ENCODE results near the gene DVL2.
A peak's percentile ranks its signal among the peaks of the same experiment; 100 is the strongest.

DVL2 gene

DNA sequence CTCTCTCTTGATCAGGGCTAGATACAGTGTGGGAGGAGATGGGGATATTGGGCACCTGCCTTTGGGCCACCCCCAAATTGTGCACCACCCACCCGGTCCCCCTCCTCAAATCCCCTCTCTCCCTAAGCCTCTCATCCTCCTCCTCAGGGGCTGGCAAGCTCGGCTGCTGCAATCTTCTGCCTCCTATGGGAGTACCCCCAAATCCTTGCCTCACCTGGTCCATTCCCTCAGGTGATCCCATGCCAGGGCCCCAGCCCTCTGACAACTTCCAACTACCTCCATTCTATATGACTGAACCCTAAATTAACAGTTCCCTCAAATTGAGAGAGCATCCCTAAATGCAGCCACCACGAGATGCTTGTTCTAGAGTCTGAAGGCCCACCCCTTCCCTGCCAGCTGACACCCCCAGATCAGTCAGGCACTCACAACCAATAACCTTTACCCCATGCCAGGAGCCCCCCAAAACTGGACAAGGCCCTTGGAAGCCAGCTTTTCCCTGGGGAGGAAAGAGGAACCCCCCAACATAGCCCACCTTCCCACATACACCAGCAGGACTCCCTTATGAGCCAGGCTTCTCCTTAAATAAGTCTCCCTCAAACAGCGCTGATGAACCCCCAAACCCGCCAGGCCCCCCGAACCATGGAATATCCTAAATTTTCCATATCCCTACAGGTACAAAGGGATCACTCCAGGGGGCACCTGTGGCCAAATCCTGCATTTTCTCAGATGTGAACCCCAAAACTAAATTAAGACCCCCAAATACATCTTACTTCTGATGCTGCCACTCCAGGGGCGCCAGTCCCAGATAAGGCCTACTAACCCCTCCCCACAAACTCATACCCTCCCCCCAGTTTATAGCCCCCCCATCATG is 17.8 kb downstream of the DVL2 start:
- H3K27me3 ChIP-seq (ENCODE audit: insufficient read depth, poor library complexity, severe bottlenecking) = no peaks in the 10 kb centered on the region
- H3K4me3 ChIP-seq (replicated peaks; ENCODE audit: insufficient read depth, low read length) = peak overlapping the region; percentile 36
- H3K27ac ChIP-seq (replicated peaks) = no peak overlapping the region
- no peak for DNase-seq (ENCODE audit: low read depth in 1 of 2, low spot score in 1 of 2)
- TF ChIP-seq POLR2AphosphoS5 (IDR thresholded peaks at IDR 0.05; ENCODE audit: low read depth) (no peak), GABPA (IDR thresholded peaks at IDR 0.05; ENCODE audit: low read depth) (no peak), SPI1 (IDR thresholded peaks at IDR 0.05; ENCODE audit: borderline replicate concordance, low read depth) (no peak)
- TF ChIP-seq, protein P1, sequence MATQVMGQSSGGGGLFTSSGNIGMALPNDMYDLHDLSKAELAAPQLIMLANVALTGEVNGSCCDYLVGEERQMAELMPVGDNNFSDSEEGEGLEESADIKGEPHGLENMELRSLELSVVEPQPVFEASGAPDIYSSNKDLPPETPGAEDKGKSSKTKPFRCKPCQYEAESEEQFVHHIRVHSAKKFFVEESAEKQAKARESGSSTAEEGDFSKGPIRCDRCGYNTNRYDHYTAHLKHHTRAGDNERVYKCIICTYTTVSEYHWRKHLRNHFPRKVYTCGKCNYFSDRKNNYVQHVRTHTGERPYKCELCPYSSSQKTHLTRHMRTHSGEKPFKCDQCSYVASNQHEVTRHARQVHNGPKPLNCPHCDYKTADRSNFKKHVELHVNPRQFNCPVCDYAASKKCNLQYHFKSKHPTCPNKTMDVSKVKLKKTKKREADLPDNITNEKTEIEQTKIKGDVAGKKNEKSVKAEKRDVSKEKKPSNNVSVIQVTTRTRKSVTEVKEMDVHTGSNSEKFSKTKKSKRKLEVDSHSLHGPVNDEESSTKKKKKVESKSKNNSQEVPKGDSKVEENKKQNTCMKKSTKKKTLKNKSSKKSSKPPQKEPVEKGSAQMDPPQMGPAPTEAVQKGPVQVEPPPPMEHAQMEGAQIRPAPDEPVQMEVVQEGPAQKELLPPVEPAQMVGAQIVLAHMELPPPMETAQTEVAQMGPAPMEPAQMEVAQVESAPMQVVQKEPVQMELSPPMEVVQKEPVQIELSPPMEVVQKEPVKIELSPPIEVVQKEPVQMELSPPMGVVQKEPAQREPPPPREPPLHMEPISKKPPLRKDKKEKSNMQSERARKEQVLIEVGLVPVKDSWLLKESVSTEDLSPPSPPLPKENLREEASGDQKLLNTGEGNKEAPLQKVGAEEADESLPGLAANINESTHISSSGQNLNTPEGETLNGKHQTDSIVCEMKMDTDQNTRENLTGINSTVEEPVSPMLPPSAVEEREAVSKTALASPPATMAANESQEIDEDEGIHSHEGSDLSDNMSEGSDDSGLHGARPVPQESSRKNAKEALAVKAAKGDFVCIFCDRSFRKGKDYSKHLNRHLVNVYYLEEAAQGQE (IDR thresholded peaks at IDR 0.05; ENCODE audit: insufficient replicate concordance, low read depth) = no peak
- TF ChIP-seq, protein P2, sequence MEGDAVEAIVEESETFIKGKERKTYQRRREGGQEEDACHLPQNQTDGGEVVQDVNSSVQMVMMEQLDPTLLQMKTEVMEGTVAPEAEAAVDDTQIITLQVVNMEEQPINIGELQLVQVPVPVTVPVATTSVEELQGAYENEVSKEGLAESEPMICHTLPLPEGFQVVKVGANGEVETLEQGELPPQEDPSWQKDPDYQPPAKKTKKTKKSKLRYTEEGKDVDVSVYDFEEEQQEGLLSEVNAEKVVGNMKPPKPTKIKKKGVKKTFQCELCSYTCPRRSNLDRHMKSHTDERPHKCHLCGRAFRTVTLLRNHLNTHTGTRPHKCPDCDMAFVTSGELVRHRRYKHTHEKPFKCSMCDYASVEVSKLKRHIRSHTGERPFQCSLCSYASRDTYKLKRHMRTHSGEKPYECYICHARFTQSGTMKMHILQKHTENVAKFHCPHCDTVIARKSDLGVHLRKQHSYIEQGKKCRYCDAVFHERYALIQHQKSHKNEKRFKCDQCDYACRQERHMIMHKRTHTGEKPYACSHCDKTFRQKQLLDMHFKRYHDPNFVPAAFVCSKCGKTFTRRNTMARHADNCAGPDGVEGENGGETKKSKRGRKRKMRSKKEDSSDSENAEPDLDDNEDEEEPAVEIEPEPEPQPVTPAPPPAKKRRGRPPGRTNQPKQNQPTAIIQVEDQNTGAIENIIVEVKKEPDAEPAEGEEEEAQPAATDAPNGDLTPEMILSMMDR (IDR thresholded peaks at IDR 0.05; ENCODE audit: insufficient read depth, low read length) = no peak

DNA sequence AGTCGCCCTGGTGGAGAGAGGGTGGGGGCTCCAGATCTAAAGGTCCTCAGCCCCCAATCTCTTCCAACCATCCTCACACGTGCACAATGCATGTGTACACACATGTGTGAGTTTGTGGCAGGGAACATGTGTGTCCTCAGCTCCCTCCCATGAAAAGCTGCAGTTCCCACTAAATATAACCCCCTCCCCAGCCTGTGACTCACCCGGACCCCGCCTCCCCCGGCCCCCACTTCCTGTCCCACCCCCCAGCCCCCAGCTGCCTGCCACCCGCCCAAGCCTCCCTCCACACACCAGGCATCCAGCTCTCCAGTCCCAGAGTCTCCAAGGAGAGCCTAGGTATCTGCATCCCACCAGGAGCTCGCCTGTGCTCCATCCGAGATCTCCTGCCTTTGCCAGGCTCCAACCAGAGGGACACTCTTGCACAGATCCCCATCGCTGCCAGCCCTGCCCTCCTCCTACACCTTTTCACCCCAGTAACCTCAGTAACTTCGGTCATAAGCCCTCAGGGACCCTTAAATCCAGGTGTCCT is 18.6 kb downstream of the DVL2 start:
- TF ChIP-seq, protein P2 (IDR thresholded peaks at IDR 0.05; ENCODE audit: insufficient read depth, low read length) = no peak
- TF ChIP-seq GABPA (IDR thresholded peaks at IDR 0.05; ENCODE audit: low read depth) (no peak), POLR2AphosphoS5 (IDR thresholded peaks at IDR 0.05; ENCODE audit: low read depth) (no peak), SPI1 (IDR thresholded peaks at IDR 0.05; ENCODE audit: borderline replicate concordance, low read depth) (no peak)
- TF ChIP-seq, protein P1 (IDR thresholded peaks at IDR 0.05; ENCODE audit: insufficient replicate concordance, low read depth) = no peak
- Histone ChIP-seq H3K27me3 (ENCODE audit: insufficient read depth, poor library complexity, severe bottlenecking) (no peaks in the 10 kb centered on the region), H3K27ac (replicated peaks) (no peak overlapping the region), H3K4me3 (replicated peaks; ENCODE audit: insufficient read depth, low read length) (no peak overlapping the region)
- DNase-seq (ENCODE audit: low read depth in 1 of 2, low spot score in 1 of 2) = no peak

DNA sequence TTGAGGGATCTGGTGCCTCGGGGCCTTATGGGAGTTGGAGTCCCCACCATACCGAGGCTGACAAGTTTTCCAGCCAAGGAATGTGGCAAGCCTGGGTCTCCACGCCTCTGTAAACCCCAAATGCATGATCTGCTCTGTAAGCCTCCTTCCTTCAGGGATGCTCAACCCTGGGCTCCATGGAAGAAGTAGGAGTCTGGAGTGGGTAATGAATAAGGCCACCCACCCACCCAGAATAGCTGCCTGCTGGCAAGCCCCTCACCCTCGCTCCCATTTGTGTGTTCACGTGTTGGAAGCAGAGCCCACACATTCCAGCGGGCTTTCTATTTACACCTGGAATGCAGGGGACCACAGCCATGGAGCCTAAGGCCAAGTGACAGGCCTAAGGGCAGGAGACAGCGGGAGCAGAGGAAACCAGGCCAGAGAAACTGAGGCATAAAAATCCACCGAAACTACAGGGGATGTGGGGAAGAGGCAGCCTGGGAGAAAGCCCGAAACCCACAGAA is 19.1 kb downstream of the DVL2 start:
- H3K27me3 ChIP-seq (ENCODE audit: insufficient read depth, poor library complexity, severe bottlenecking) = no peaks in the 10 kb centered on the region
- no peak overlapping the region; the same call in 1 of the 2 replicates for H3K4me3 ChIP-seq (replicated peaks; ENCODE audit: insufficient read depth, low read length)
- TF ChIP-seq SPI1 (IDR thresholded peaks at IDR 0.05; ENCODE audit: borderline replicate concordance, low read depth) = no peak
- no peak for TF ChIP-seq POLR2AphosphoS5 (IDR thresholded peaks at IDR 0.05; ENCODE audit: low read depth)
- TF ChIP-seq GABPA (IDR thresholded peaks at IDR 0.05; ENCODE audit: low read depth) = no peak
- TF ChIP-seq, protein P1 (IDR thresholded peaks at IDR 0.05; ENCODE audit: insufficient replicate concordance, low read depth) = no peak
- TF ChIP-seq, protein P2 (IDR thresholded peaks at IDR 0.05; ENCODE audit: insufficient read depth, low read length) = no peak
- no peak overlapping the region for H3K27ac ChIP-seq (replicated peaks)
- DNase-seq (ENCODE audit: low read depth in 1 of 2, low spot score in 1 of 2) = no peak

Measured in HL-60 (cell line).